ENCODE data around the gene GALNT10. TPM values are rescaled to one million over a fixed set of nuclear protein-coding genes. Genes with fewer than 3 reads are reported as not detected.

Gene GALNT10
- total and polyA plus RNA-seq, 9 of the 15 experiments (the other 6 are each of a cell fraction or from before 2014, with no cell fraction given): 4.6 to 37.1 (median 13.3) TPM

GRCh38 chr5:154238776-154239481 is 48.4 kb downstream of the GALNT10 start (continued):
- no peak for TF ChIP-seq MCM3 (IDR thresholded peaks at IDR 0.05)
- no peak for TF ChIP-seq ZNF121 (CRISPR knock-in tag; conservative IDR thresholded peaks at IDR 0.05)

DNA sequence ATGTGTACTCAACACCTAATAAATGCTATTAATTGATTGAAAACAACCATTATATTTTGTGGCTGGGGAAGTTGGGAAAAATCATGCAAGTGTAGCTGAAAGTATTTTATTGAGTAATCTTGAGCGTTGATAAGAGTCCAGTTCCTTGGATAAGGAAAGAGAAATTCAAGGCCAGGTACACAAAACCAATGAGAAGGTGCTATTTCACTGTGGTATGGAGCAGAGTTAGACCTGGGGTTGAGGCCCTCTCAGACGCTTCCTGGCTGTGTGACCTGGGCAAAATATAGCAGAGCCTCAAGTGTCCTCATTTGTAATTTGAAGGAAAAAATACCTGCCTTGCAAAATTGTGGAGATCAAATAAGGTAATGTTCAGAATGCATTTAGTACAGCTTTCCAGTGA is 50.1 kb downstream of the GALNT10 start:
- CTCF ChIA-PET (ENCODE audit: low intra/inter-chr PET ratio): no interaction called here
- Histone ChIP-seq H3K27me3 (ENCODE audit: control insufficient read depth in 2 of 2, insufficient read depth in 2 of 2, low read length in 2 of 2) (no peaks in the 10 kb centered on the region), H2AFZ (ENCODE audit: low read depth, low read length) (no peak overlapping the region), H3K4me1 (replicated peaks in 1 of 2; ENCODE audit: control insufficient read depth in 2 of 2, insufficient read depth in 2 of 2, low read length in 2 of 2) (peaks cover 0 to 5% of the 10 kb centered on the region in 2 experiments; a peak in 2 of 5 replicates), H3K27ac (ENCODE audit: extremely low read depth, low read depth, low read length) (no peak overlapping the region), H4K20me1 (replicated peaks; ENCODE audit: control insufficient read depth, insufficient read depth, low read length) (no peaks in the 10 kb centered on the region), H3K79me2 (ENCODE audit: control insufficient read depth, insufficient read depth, low read length) (no peaks in the 10 kb centered on the region; the same call in 2 of the 3 replicates), H3K9me3 (replicated peaks; ENCODE audit: control insufficient read depth, insufficient read depth, low read depth, low read length) (no peaks in the 10 kb centered on the region), H3K36me3 (ENCODE audit: control insufficient read depth, insufficient read depth, low read length) (no peaks in the 10 kb centered on the region), H3K4me2 (ENCODE audit: insufficient read depth, low read length) (no peak overlapping the region), H3K4me3 (no peak overlapping the region), H3K9me1 (ENCODE audit: control insufficient read depth, insufficient read depth, low read length) (no peaks in the 10 kb centered on the region), H3K9ac (ENCODE audit: insufficient read depth in 1 of 2, low read depth in 2 of 2, low read length in 2 of 2) (no peak overlapping the region)
- TF ChIP-seq RBM14 (IDR thresholded peaks at IDR 0.05; ENCODE audit: borderline replicate concordance, insufficient read depth, low read depth, low read length): no peak
- TF ChIP-seq ZNF551 (CRISPR knock-in tag; IDR thresholded peaks at IDR 0.05): no peak
- no peak for TF ChIP-seq ZNF24 (IDR thresholded peaks at IDR 0.05)
- no peak for TF ChIP-seq ZNF695 (CRISPR knock-in tag; IDR thresholded peaks at IDR 0.05)
- TF ChIP-seq RFX7 (CRISPR knock-in tag; IDR thresholded peaks at IDR 0.05): no peak
- TF ChIP-seq CBFA2T3 (IDR thresholded peaks at IDR 0.05): no peak
- TF ChIP-seq HDAC2 (IDR thresholded peaks at IDR 0.05): no peak
- TF ChIP-seq ZNF778 (CRISPR knock-in tag; IDR thresholded peaks at IDR 0.05): no peak
- TF ChIP-seq NRF1 (conservative IDR thresholded peaks at IDR 0.05 in 1 of 2, IDR thresholded peaks at IDR 0.05 in 1 of 2): no peak
- no peak for TF ChIP-seq BRD4 (IDR thresholded peaks at IDR 0.05)
- TF ChIP-seq, protein P1, sequence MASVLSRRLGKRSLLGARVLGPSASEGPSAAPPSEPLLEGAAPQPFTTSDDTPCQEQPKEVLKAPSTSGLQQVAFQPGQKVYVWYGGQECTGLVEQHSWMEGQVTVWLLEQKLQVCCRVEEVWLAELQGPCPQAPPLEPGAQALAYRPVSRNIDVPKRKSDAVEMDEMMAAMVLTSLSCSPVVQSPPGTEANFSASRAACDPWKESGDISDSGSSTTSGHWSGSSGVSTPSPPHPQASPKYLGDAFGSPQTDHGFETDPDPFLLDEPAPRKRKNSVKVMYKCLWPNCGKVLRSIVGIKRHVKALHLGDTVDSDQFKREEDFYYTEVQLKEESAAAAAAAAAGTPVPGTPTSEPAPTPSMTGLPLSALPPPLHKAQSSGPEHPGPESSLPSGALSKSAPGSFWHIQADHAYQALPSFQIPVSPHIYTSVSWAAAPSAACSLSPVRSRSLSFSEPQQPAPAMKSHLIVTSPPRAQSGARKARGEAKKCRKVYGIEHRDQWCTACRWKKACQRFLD (CRISPR knock-in tag; IDR thresholded peaks at IDR 0.05): no peak
- FAIRE-seq (no peak), DNase-seq (ENCODE audit: extremely low read depth in 1 of 4, low spot score in 3 of 4) (no peak), ATAC-seq (no peak)
- intact Hi-C loops (cut with micrococcal nuclease): no loop called here
- WGBS (ENCODE audit: insufficient coverage, low coverage, missing lambda C conversion rate): 43% methylated on average over 2 of the region's 2 CpGs
- POLR2A ChIA-PET: interaction anchor here (2.5 kb wide), 1 partner anchor 10 kb away, joined by 10 read pairs; no protein-coding TSS in a partner anchor
- in situ Hi-C loops (cut with MboI): no loop called here
- no TSS peak for BruUV-seq (replicated peaks)

Data from K562 (cell line).